Melanocyte of skin (primary cell): Measurements from ENCODE around the gene SELENOK. TPM values are rescaled to one million over a fixed set of nuclear protein-coding genes. Genes with fewer than 3 reads are reported as not detected.

Experiments used
- total RNA-seq, 2 donors: library from RNA; depleted of rRNA; stranded (reverse); fragments of >200 nt; gene quantifications; 2 replicates each; pipeline ENCODE4 v1.2.3, GENCODE V29; 2012

The SELENOK gene
- total RNA-seq: 10 to 100 TPM; 23.3 to 26.2 TPM

GRCh38 chr3:53891497-53892285, at the start of gene SELENOK:
Gene SELENOK, minus strand, starts transcription at chr3:53891859.

GRCh38 chr3:53881691-53882593, 9.7 kb downstream of the SELENOK start, which contains the start of gene ACTR8:
Gene ACTR8, minus strand, starts transcription at chr3:53882152. Its CDS starts 51 bp downstream, at chr3:53882101.

GRCh38 chr3:53846134-53846850, 45.4 kb downstream of the SELENOK start, which contains the start of the genes CHDH and IL17RB:
Gene CHDH, minus strand, starts transcription at chr3:53846419. Its CDS starts 22,411 bp downstream, at chr3:53824008.
Gene IL17RB, plus strand, starts transcription at chr3:53846568. Its CDS starts 21 bp downstream, at chr3:53846589.

Other genes starting within 250 kb of the SELENOK start
- gene CHDH, start 45.4 kb downstream of the SELENOK start, total RNA-seq: under 1 TPM; 0.33 to 0.34 TPM
- gene IL17RB, start 45.3 kb downstream of the SELENOK start, total RNA-seq: under 1 TPM in 1 of 2 donors, not detected in 1; under 0.01 TPM
- gene ACTR8, start 9.7 kb downstream of the SELENOK start, total RNA-seq: 10 to 100 TPM; 25.5 to 35.0 TPM
- gene CACNA2D3, start 230.7 kb upstream of the SELENOK start, total RNA-seq: not detected